ENCODE measurements around the gene MTR. TPM values are rescaled to one million over a fixed set of nuclear protein-coding genes. Genes with fewer than 3 reads are reported as not detected.

The MTR gene
- total RNA-seq, 1 donor from 2014 or later = 35.7 TPM

GRCh38 chr1:236795757-236796667 is 920 bp downstream of the MTR start:
- DNase-seq (no peak), ATAC-seq (peak; percentile 57 to 76)
- TF ChIP-seq CTCF (IDR thresholded peaks at IDR 0.05) = no peak
- intact Hi-C loops (cut with DNase I) = no loop called here
- Histone ChIP-seq H3K36me3 (no peaks in the 10 kb centered on the region), H3K27me3 (ENCODE audit: low read depth) (no peaks in the 10 kb centered on the region), H3K9me3 (no peaks in the 10 kb centered on the region), H3K4me1 (peaks cover 23% of the 10 kb centered on the region), H3K4me3 (peak overlapping the region; percentile 99), H3K27ac (peak overlapping the region; percentile 93)

DNA sequence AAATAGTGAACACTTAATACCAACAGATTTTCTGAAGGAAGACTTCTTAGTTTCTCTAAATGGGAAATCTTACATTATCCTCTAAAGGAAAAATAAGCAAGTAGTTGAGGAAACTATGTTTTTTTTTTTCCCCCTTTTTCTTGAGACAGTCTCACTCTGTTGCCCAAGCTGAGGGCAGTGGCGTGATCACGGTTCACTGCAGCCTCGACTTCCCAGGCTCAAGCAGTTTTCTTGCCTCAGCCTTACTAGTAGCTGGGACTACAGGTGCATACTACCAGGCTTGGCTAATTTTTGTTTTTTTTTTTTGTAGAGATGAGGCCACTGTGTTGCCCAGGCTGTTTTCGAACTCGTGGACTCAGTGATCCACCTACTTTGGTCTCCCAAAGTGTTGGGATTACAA is 3.9 kb downstream of the MTR start:
- no peaks in the 10 kb centered on the region for H3K27me3 ChIP-seq (ENCODE audit: low read depth)
- intact Hi-C loops (cut with DNase I) = no loop called here
- no peaks in the 10 kb centered on the region for H3K9me3 ChIP-seq
- H3K27ac ChIP-seq = no peak overlapping the region
- no peak for TF ChIP-seq CTCF (IDR thresholded peaks at IDR 0.05)
- H3K4me3 ChIP-seq = no peak overlapping the region
- ATAC-seq (no peak), DNase-seq (no peak)
- peaks cover 23% of the 10 kb centered on the region for H3K4me1 ChIP-seq
- peaks cover 5% of the 10 kb centered on the region for H3K36me3 ChIP-seq

GRCh38 chr1:236800002-236800620 is 5.0 kb downstream of the MTR start:
- intact Hi-C loops (cut with DNase I) = no loop called here
- H3K4me1 ChIP-seq = peaks cover 23% of the 10 kb centered on the region
- no peaks in the 10 kb centered on the region for H3K9me3 ChIP-seq
- H3K27ac ChIP-seq = no peak overlapping the region
- ATAC-seq (no peak), DNase-seq (no peak)
- H3K36me3 ChIP-seq = peaks cover 15% of the 10 kb centered on the region
- TF ChIP-seq CTCF (IDR thresholded peaks at IDR 0.05) = no peak
- no peaks in the 10 kb centered on the region for H3K27me3 ChIP-seq (ENCODE audit: low read depth)
- H3K4me3 ChIP-seq = no peak overlapping the region

DNA sequence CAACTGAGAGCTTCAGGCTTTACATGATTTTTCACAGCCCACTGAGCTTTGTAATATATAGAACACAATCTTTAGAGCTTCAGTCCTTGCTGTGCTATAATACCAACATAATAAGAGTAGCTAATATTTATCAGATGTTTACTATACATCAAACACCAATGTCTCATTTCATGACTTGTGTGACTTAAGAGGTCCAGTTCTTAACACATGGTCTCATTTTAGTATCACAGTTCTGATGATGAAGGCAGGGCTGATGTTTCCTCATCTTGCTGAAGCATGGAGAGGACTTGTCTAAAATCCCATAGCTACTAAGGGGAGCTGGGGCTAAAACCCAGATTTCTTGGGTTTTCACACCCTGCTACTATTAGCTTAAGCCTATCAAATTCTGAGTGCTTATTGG is 5.5 kb downstream of the MTR start:
- no peak overlapping the region for H3K4me3 ChIP-seq
- no peaks in the 10 kb centered on the region for H3K9me3 ChIP-seq
- ATAC-seq (no peak), DNase-seq (no peak)
- intact Hi-C loops (cut with DNase I) = no loop called here
- peaks cover 20% of the 10 kb centered on the region for H3K36me3 ChIP-seq
- no peaks in the 10 kb centered on the region for H3K27me3 ChIP-seq (ENCODE audit: low read depth)
- no peak for TF ChIP-seq CTCF (IDR thresholded peaks at IDR 0.05)
- H3K27ac ChIP-seq = no peak overlapping the region
- peaks cover 23% of the 10 kb centered on the region for H3K4me1 ChIP-seq

- Histone ChIP-seq H3K36me3 (peaks cover 30% of the 10 kb centered on the region), H3K4me3 (no peak overlapping the region), H3K27ac (no peak overlapping the region), H3K9me3 (no peaks in the 10 kb centered on the region), H3K27me3 (ENCODE audit: low read depth) (no peaks in the 10 kb centered on the region), H3K4me1 (peaks cover 12% of the 10 kb centered on the region)
- no peak for TF ChIP-seq CTCF (IDR thresholded peaks at IDR 0.05)
- intact Hi-C loops (cut with DNase I) = no loop called here
- DNase-seq (no peak), ATAC-seq (no peak)
These were observed 7.2 kb downstream of the MTR start for GRCh38 chr1:236802264-236802663.
